ENCODE results near the gene OR2T5. TPM values are rescaled to one million over a fixed set of nuclear protein-coding genes. Genes with fewer than 3 reads are reported as not detected.
"Not testable (repeated sequence)": the region's sequence is repeated elsewhere in the genome, so short reads cannot be mapped to it uniquely, and the experiment has no call there.

OR2T5 gene
- total RNA-seq, 4 donors from 2014 or later, result not detected

DNA sequence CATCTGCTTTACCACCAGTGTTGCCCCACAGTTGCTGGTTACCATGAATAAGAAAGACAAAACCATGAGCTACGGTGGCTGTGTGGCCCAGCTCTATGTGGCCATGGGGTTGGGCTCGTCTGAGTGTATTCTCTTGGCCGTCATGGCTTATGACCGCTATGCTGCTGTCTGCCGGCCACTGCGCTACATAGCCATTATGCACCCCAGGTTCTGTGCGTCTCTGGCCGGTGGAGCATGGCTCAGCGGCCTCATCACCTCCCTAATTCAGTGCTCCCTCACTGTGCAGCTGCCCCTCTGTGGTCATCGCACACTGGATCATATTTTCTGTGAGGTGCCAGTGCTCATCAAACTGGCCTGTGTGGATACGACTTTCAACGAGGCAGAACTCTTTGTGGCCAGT lies 33.5 kb downstream of the OR2T5 start:
- Histone ChIP-seq H3K27ac (no peak overlapping the region), H3K36me3 (no peaks in the 10 kb centered on the region), H3K4me1 (no peaks in the 10 kb centered on the region), H3K4me3 (no peak overlapping the region), H3K9me3 (peaks cover 0 to 8% (median 0%) of the 10 kb centered on the region in 3 donors), H3K27me3 (no peaks in the 10 kb centered on the region)
- TF ChIP-seq POLR2AphosphoS5 (IDR thresholded peaks at IDR 0.05) (no peak), EP300 (IDR thresholded peaks at IDR 0.05) (no peak), POLR2A (IDR thresholded peaks at IDR 0.05) (no peak)
- TF ChIP-seq, protein P1, sequence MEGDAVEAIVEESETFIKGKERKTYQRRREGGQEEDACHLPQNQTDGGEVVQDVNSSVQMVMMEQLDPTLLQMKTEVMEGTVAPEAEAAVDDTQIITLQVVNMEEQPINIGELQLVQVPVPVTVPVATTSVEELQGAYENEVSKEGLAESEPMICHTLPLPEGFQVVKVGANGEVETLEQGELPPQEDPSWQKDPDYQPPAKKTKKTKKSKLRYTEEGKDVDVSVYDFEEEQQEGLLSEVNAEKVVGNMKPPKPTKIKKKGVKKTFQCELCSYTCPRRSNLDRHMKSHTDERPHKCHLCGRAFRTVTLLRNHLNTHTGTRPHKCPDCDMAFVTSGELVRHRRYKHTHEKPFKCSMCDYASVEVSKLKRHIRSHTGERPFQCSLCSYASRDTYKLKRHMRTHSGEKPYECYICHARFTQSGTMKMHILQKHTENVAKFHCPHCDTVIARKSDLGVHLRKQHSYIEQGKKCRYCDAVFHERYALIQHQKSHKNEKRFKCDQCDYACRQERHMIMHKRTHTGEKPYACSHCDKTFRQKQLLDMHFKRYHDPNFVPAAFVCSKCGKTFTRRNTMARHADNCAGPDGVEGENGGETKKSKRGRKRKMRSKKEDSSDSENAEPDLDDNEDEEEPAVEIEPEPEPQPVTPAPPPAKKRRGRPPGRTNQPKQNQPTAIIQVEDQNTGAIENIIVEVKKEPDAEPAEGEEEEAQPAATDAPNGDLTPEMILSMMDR (IDR thresholded peaks at IDR 0.05), result no peak
- WGBS, 2 donors (ENCODE audit: low coverage in 1 of 2), result 84 to 88% methylated on average over 5 to 8 of the region's 12 CpGs
- no peak for ATAC-seq

DNA sequence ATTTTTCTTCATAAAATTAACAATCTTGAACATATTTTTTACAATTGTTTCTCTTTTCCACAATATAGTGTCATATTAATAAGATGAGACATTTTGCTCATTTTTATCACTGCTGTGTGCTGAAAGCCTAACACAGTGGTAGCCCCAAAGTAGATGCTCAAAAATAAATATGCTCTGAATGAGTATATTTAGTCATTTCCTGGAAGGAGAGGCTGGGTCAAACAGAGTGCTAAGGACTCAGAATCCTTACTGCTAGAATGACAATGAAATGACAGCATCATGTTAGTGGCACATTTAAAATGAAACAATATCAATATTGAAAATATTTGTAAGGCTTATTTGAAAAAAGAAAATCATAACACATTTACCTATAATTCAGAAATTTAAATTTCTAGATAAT lies 49.1 kb downstream of the OR2T5 start:
- not testable (repeated sequence) for ATAC-seq

More for the DNA sequence above, 49.1 kb downstream of the OR2T5 start:
- H3K4me3 ChIP-seq, H3K36me3 ChIP-seq, H3K27ac ChIP-seq, H3K4me1 ChIP-seq, H3K27me3 ChIP-seq, H3K9me3 ChIP-seq: not testable (repeated sequence)

Other genes starting within 250 kb of the OR2T5 start
- gene OR2T33, start 210.6 kb upstream of the OR2T5 start, total RNA-seq, result not detected
- gene OR2T12, start 185.2 kb upstream of the OR2T5 start, total RNA-seq, result not detected
- gene OR2M7, start 164.0 kb upstream of the OR2T5 start, total RNA-seq, result not detected
- not detected for gene OR14C36, start 139.8 kb upstream of the OR2T5 start, total RNA-seq
- not detected for gene OR2T4, start 126.9 kb upstream of the OR2T5 start, total RNA-seq
- gene OR2T6, start 112.8 kb upstream of the OR2T5 start, total RNA-seq, result under 1 TPM in 1 of 4 donors, not detected in 3; 0.04 TPM
- gene OR2T1, start 85.5 kb upstream of the OR2T5 start, total RNA-seq, result not detected
- gene OR2T2, start 43.0 kb upstream of the OR2T5 start, total RNA-seq, result not detected
- not detected for gene OR2T3, start 15.2 kb upstream of the OR2T5 start, total RNA-seq
- gene OR2G6, start 19.5 kb downstream of the OR2T5 start, total RNA-seq, result under 1 TPM in 1 of 4 donors, not detected in 3; 0.08 TPM
- not detected for gene OR2T29, start 74.2 kb downstream of the OR2T5 start, total RNA-seq
- not detected for gene OR2T34, start 86.2 kb downstream of the OR2T5 start, total RNA-seq
- gene OR2T10, start 109.1 kb downstream of the OR2T5 start, total RNA-seq, result not detected
- gene OR2T11, start 146.5 kb downstream of the OR2T5 start, total RNA-seq, result not detected
- not detected for gene OR2T35, start 156.7 kb downstream of the OR2T5 start, total RNA-seq
- gene OR2T27, start 166.9 kb downstream of the OR2T5 start, total RNA-seq, result not detected
- gene OR14I1, start 214.2 kb downstream of the OR2T5 start, total RNA-seq, result not detected